ENCODE results near the gene NGDN. TPM values are rescaled to one million over a fixed set of nuclear protein-coding genes. Genes with fewer than 3 reads are reported as not detected.

Gene NGDN
- total RNA-seq, result 23.3 and 30.6 TPM in 2 replicates

GRCh38 chr14:23469127-23469905 lies at the start of gene NGDN:
NGDN (plus strand) TSS chr14:23469703; CDS start chr14:23469716, 13 bp downstream.

GRCh38 chr14:23435543-23436326 lies 33.8 kb upstream of the NGDN start, which contains the start of gene MYH7:
MYH7 (minus strand) TSS chr14:23435660; CDS start chr14:23433732, 1,928 bp downstream.

Other genes with a start within 250 kb of the NGDN start
- not detected in 2 replicates for gene RNF212B, start 231.8 kb upstream of the NGDN start, total RNA-seq
- gene HOMEZ, start 183.6 kb upstream of the NGDN start, total RNA-seq, result 8.4 and 8.5 TPM in 2 replicates
- gene PPP1R3E, start 166.8 kb upstream of the NGDN start, total RNA-seq, result 0.74 and 1.5 TPM in 2 replicates
- gene BCL2L2, start 162.9 kb upstream of the NGDN start, total RNA-seq, result 10.7 and 13.4 TPM in 2 replicates
- 53.5 and 67.3 TPM in 2 replicates for gene PABPN1, start 148.2 kb upstream of the NGDN start, total RNA-seq
- 10.4 and 13.8 TPM in 2 replicates for gene SLC22A17, start 116.8 kb upstream of the NGDN start, total RNA-seq
- 14.3 and 15.8 TPM in 2 replicates for gene EFS, start 104.5 kb upstream of the NGDN start, total RNA-seq
- gene IL25, start 96.9 kb upstream of the NGDN start, total RNA-seq, result not detected in 2 replicates
- gene CMTM5, start 92.7 kb upstream of the NGDN start, total RNA-seq, result 0.67 and 0.89 TPM in 2 replicates
- gene MYH6, start 61.4 kb upstream of the NGDN start, total RNA-seq, result not detected in 2 replicates
- not detected in 2 replicates for gene MYH7, start 34.0 kb upstream of the NGDN start, total RNA-seq
- 0.15 and 0.17 TPM in 2 replicates for gene ZFHX2, start 82.1 kb downstream of the NGDN start, total RNA-seq
- gene THTPA, start 86.6 kb downstream of the NGDN start, total RNA-seq, result 10.0 and 16.1 TPM in 2 replicates
- gene AP1G2, start 98.1 kb downstream of the NGDN start, total RNA-seq, result 17.5 and 18.6 TPM in 2 replicates
- not detected in 2 replicates for gene JPH4, start 109.1 kb downstream of the NGDN start, total RNA-seq
- not detected in 2 replicates for gene DHRS2, start 166.7 kb downstream of the NGDN start, total RNA-seq